COLO829 (cell line): ENCODE measurements around the gene ENOX2.
A peak's percentile ranks its signal among the peaks of the same experiment; 100 is the strongest.

Experiments
- DNase-seq: peaks from one replicate; pipeline ENCODE4 v3.0.0; 2012; ENCODE audit warnings: low spot score

ENOX2 gene

GRCh38 chrX:130700629-130701028, 202.4 kb downstream of the ENOX2 start:
- DNase-seq = no peak

GRCh38 chrX:130699618-130700017, 203.4 kb downstream of the ENOX2 start:
- DNase-seq = no peak

- DNase-seq = no peak
Observed at GRCh38 chrX:130696542-130696941, 206.5 kb downstream of the ENOX2 start.

GRCh38 chrX:130695931-130696330, 207.1 kb downstream of the ENOX2 start:
- no peak for DNase-seq

GRCh38 chrX:130694983-130695382, 208.0 kb downstream of the ENOX2 start:
- no peak for DNase-seq

GRCh38 chrX:130691576-130691975, 211.4 kb downstream of the ENOX2 start:
- no peak for DNase-seq

GRCh38 chrX:130688360-130688759, 214.6 kb downstream of the ENOX2 start:
- no peak for DNase-seq

- DNase-seq = no peak
Observed at GRCh38 chrX:130682990-130683389, 220.0 kb downstream of the ENOX2 start.

- peak; percentile 9 for DNase-seq
Observed at GRCh38 chrX:130680164-130681035, 222.6 kb downstream of the ENOX2 start.

- DNase-seq = no peak
Observed at GRCh38 chrX:130676861-130677260, 226.1 kb downstream of the ENOX2 start.

- no peak for DNase-seq
Observed at GRCh38 chrX:130672214-130672613, 230.8 kb downstream of the ENOX2 start.

GRCh38 chrX:130669233-130669632, 233.8 kb downstream of the ENOX2 start:
- peak; percentile 1 for DNase-seq

- DNase-seq = no peak
Observed at GRCh38 chrX:130665263-130665662, 237.7 kb downstream of the ENOX2 start.

GRCh38 chrX:130658310-130658709, 244.7 kb downstream of the ENOX2 start:
- no peak for DNase-seq

- DNase-seq = no peak
Observed at GRCh38 chrX:130654409-130654950, 248.5 kb downstream of the ENOX2 start.

- no peak for DNase-seq
Observed at GRCh38 chrX:130652824-130653578, 250.0 kb downstream of the ENOX2 start.

- DNase-seq = no peak
Observed at GRCh38 chrX:130649738-130650137, 253.3 kb downstream of the ENOX2 start.

GRCh38 chrX:130647468-130647867, 255.5 kb downstream of the ENOX2 start:
- DNase-seq = no peak

- DNase-seq = no peak
Observed at GRCh38 chrX:130645955-130646583, 256.9 kb downstream of the ENOX2 start.

- DNase-seq = no peak
Observed at GRCh38 chrX:130637591-130637990, 265.4 kb downstream of the ENOX2 start.

- DNase-seq = no peak
Observed at GRCh38 chrX:130636277-130636676, 266.7 kb downstream of the ENOX2 start.

- no peak for DNase-seq
Observed at GRCh38 chrX:130631011-130631410, 272.0 kb downstream of the ENOX2 start.
